AG08395 (cell line): Measurements from ENCODE around the gene GDF7.

Experiments used
- DNase-seq: peaks from one replicate; pipeline ENCODE4 v3.0.0; 2012; ENCODE audit warnings: mixed read lengths, low spot score

The GDF7 gene

GRCh38 chr2:20666304-20667150 lies at the start of gene GDF7:
Gene GDF7, plus strand, starts transcription at chr2:20667144. Its CDS starts 96 bp downstream, at chr2:20667240.
- no peak for DNase-seq

- peak; percentile 98 for DNase-seq
These were observed 49.0 kb upstream of the GDF7 start for GRCh38 chr2:20617892-20618467.

GRCh38 chr2:20618468-20618885 lies 48.5 kb upstream of the GDF7 start:
- peak; percentile 43 for DNase-seq

- DNase-seq, result no peak
These were observed 47.9 kb upstream of the GDF7 start for GRCh38 chr2:20618886-20619521.

GRCh38 chr2:20619624-20620024 lies 47.3 kb upstream of the GDF7 start:
- no peak for DNase-seq

GRCh38 chr2:20620271-20620681 lies 46.7 kb upstream of the GDF7 start:
- DNase-seq, result no peak

GRCh38 chr2:20620696-20621365 lies 46.1 kb upstream of the GDF7 start:
- no peak for DNase-seq

GRCh38 chr2:20621366-20622295 lies 45.3 kb upstream of the GDF7 start:
- no peak for DNase-seq

GRCh38 chr2:20622296-20622686 lies 44.7 kb upstream of the GDF7 start:
- no peak for DNase-seq

- DNase-seq, result no peak
These were observed 44.2 kb upstream of the GDF7 start for GRCh38 chr2:20622731-20623130.

GRCh38 chr2:20623241-20623640 lies 43.7 kb upstream of the GDF7 start:
- no peak for DNase-seq

GRCh38 chr2:20623741-20624155 lies 43.2 kb upstream of the GDF7 start:
- no peak for DNase-seq

- no peak for DNase-seq
These were observed 42.6 kb upstream of the GDF7 start for GRCh38 chr2:20624156-20624883.

GRCh38 chr2:20624884-20625485 lies 42.0 kb upstream of the GDF7 start:
- DNase-seq, result no peak

GRCh38 chr2:20625491-20626391 lies 41.2 kb upstream of the GDF7 start:
- DNase-seq, result no peak

- DNase-seq, result no peak
These were observed 40.6 kb upstream of the GDF7 start for GRCh38 chr2:20626392-20626697.

GRCh38 chr2:20626698-20627513 lies 40.0 kb upstream of the GDF7 start:
- no peak for DNase-seq

GRCh38 chr2:20627712-20628380 lies 39.1 kb upstream of the GDF7 start:
- no peak for DNase-seq
